Myocyte (in vitro differentiated cells): Measurements from ENCODE around the gene OTULIN. TPM values are rescaled to one million over a fixed set of nuclear protein-coding genes. Genes with fewer than 3 reads are reported as not detected.

ENCODE experiments used
- DNase-seq: peaks from one replicate; pipeline ENCODE4 v3.0.0-alpha.2; 2012; ENCODE audit warnings: low read depth
- total RNA-seq: library from RNA; depleted of rRNA; stranded (reverse); fragments of >200 nt; gene quantifications from 2 replicates; pipeline ENCODE4 v1.2.3, GENCODE V29; 2014

Gene OTULIN
- total RNA-seq, 1 donor from 2014 or later, result 34.5 TPM

- DNase-seq, result no peak
Measured at GRCh38 chr5:14696057-14696456, 31.5 kb downstream of the OTULIN start.

- no peak for DNase-seq
Measured at GRCh38 chr5:14696851-14697250, 32.3 kb downstream of the OTULIN start.

GRCh38 chr5:14698495-14698894 is 34.0 kb downstream of the OTULIN start:
- no peak for DNase-seq

GRCh38 chr5:14699159-14699558 is 34.6 kb downstream of the OTULIN start:
- DNase-seq, result no peak

GRCh38 chr5:14699807-14700400 is 35.4 kb downstream of the OTULIN start:
- DNase-seq, result no peak

- peak; percentile 29 for DNase-seq
Measured at GRCh38 chr5:14700478-14701436, 36.2 kb downstream of the OTULIN start.

- no peak for DNase-seq
Measured at GRCh38 chr5:14701556-14701955, 37.0 kb downstream of the OTULIN start.

- no peak for DNase-seq
Measured at GRCh38 chr5:14702238-14702839, 37.8 kb downstream of the OTULIN start.

- no peak for DNase-seq
Measured at GRCh38 chr5:14705556-14705955, 41.0 kb downstream of the OTULIN start.

GRCh38 chr5:14706615-14707021 is 42.1 kb downstream of the OTULIN start:
- peak; percentile 41 for DNase-seq

GRCh38 chr5:14707811-14708390 is 43.4 kb downstream of the OTULIN start:
- DNase-seq, result no peak

GRCh38 chr5:14708551-14708950 is 44.0 kb downstream of the OTULIN start:
- DNase-seq, result no peak

GRCh38 chr5:14710313-14710994 is 45.9 kb downstream of the OTULIN start:
- no peak for DNase-seq

GRCh38 chr5:14712131-14712530 is 47.6 kb downstream of the OTULIN start:
- no peak for DNase-seq

- DNase-seq, result no peak
Measured at GRCh38 chr5:14712666-14713065, 48.1 kb downstream of the OTULIN start.

GRCh38 chr5:14713476-14714390 is 49.2 kb downstream of the OTULIN start:
- no peak for DNase-seq

GRCh38 chr5:14714706-14715105 is 50.2 kb downstream of the OTULIN start:
- peak; percentile 88 for DNase-seq

GRCh38 chr5:14715481-14715880 is 51.0 kb downstream of the OTULIN start:
- no peak for DNase-seq

- no peak for DNase-seq
Measured at GRCh38 chr5:14716755-14717752, 52.5 kb downstream of the OTULIN start.
